Lung (tissue), 12 donors: Measurements from ENCODE around the gene IQCB1. TPM values are rescaled to one million over a fixed set of nuclear protein-coding genes. Genes with fewer than 3 reads are reported as not detected.

Experiments used
- ATAC-seq: fragments of 200-7000 bp; cut with Tn5 transposase; one replicate; pipeline ENCODE4 v1.9.1; 2020; ENCODE audit warnings: moderate number of reproducible peaks; ENCODE audit not compliant: insufficient read depth, low FRiP score
- DNase-seq, 3 donors: peaks; one replicate each; pipeline ENCODE4 v3.0.0-alpha.2; 2013 to 2017
- H3K27ac ChIP-seq, 2 donors: one replicate each; pipeline ENCODE4 v1.5.1; 2013; ENCODE audit warnings: mild to moderate bottlenecking in 2 of 2, moderate library complexity in 2 of 2, control low read depth in 1 of 2, inconsistent platforms in 1 of 2, low read depth in 1 of 2, low read length in 1 of 2
- H3K27me3 ChIP-seq, 3 donors: one replicate each; pipeline ENCODE4 v1.5.1; 2013; ENCODE audit warnings: low read length in 2 of 3; ENCODE audit not compliant: control insufficient read depth in 3 of 3, insufficient read depth in 3 of 3
- H3K36me3 ChIP-seq, 4 donors: one replicate each; pipeline ENCODE4 v1.5.1; 2013; ENCODE audit warnings: low read length in 4 of 4, mild to moderate bottlenecking in 1 of 4, moderate library complexity in 1 of 4; ENCODE audit not compliant: control insufficient read depth in 4 of 4, insufficient read depth in 4 of 4
- H3K4me1 ChIP-seq, 5 donors: one replicate each; pipeline ENCODE4 v1.5.1; 2013; ENCODE audit warnings: low read length in 5 of 5, mild to moderate bottlenecking in 2 of 5, moderate library complexity in 1 of 5; ENCODE audit not compliant: control insufficient read depth in 5 of 5, insufficient read depth in 5 of 5
- H3K4me3 ChIP-seq: one replicate; pipeline ENCODE4 v1.5.1; 2013; ENCODE audit warnings: mild to moderate bottlenecking, control low read depth, moderate library complexity
- H3K9ac ChIP-seq, 2 donors: one replicate each; pipeline ENCODE4 v1.5.1; 2013; ENCODE audit warnings: low read length in 2 of 2, control low read depth in 1 of 2; ENCODE audit not compliant: insufficient read depth in 1 of 2
- H3K9me3 ChIP-seq, 4 donors: one replicate each; pipeline ENCODE4 v1.5.1; 2013; ENCODE audit warnings: low read length in 3 of 4, mild to moderate bottlenecking in 1 of 4, moderate library complexity in 1 of 4; ENCODE audit not compliant: control insufficient read depth in 4 of 4, insufficient read depth in 3 of 4
- WGBS, 2 donors: extraction: QIAGEN DNeasy Blood & Tissue Kit; methylation state at CpG; one replicate each; pipeline ENCODE4 v1.1.7; 2013; 5-methylcytosine and 5-hydroxymethylcytosine counted together
- polyA plus RNA-seq, 2 donors: library from polyadenylated mRNA; stranded (reverse); fragments of 200-250 nt; gene quantifications; one replicate each; pipeline ENCODE4 v1.2.1, GENCODE V29; 2013
- total RNA-seq, 2 donors: library from RNA; depleted of rRNA in 1 of 2; stranded (reverse); fragments of >200 nt in 1 of 2; gene quantifications; one replicate each; pipeline ENCODE4 v1.2.1, GENCODE V29; 2014 to 2021
- TF ChIP-seq, protein P1 (sequence below): IDR thresholded peaks from 2 replicates; pipeline ENCODE4 v1.5.1; 2012; ENCODE audit warnings: mild to moderate bottlenecking; ENCODE audit errors: control extremely low read depth, extremely low read depth
- donor health status: control.
- donor health status: control.
- donor health status: Bipolar disorder and iron deficiency.
- donor health status: healthy.
- donor health status: DM: yes; HTN: yes; CAD: no.

The IQCB1 gene
- total and polyA plus RNA-seq, 4 donors: 11.7 to 30.7 (median 15.1) TPM

DNA sequence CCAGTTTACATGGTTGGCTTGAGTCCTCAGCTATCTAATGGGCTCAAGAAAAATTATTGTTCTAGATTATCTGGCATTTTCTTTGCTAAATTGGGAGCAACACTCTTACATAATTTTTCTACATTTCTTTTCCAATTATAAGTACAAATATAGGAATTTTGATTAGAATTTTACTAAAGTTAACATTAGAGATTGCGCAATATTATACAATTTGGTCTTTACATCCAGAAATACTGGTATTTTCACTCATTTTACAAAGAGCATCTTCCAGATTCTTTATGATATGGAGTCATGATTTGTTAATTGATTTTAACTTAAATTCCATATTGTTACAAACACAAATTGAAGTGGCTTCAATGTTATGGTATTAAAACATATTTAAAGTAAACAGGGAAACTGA lies 65.6 kb downstream of the IQCB1 start:
- Histone ChIP-seq H3K36me3 (peaks cover 12 to 20% (median 15%) of the 10 kb centered on the region in 4 donors), H3K9ac (no peak overlapping the region), H3K27ac (no peak overlapping the region), H3K4me3 (no peak overlapping the region), H3K9me3 (peaks cover 0 to 2% (median under 1%) of the 10 kb centered on the region in 4 donors), H3K4me1 (no peaks in the 10 kb centered on the region), H3K27me3 (no peaks in the 10 kb centered on the region)
- no peak for ATAC-seq
- no peak for DNase-seq
- 96 to 99% methylated on average over 1 of the region's 1 CpG for WGBS, 2 donors
- TF ChIP-seq, protein P1, sequence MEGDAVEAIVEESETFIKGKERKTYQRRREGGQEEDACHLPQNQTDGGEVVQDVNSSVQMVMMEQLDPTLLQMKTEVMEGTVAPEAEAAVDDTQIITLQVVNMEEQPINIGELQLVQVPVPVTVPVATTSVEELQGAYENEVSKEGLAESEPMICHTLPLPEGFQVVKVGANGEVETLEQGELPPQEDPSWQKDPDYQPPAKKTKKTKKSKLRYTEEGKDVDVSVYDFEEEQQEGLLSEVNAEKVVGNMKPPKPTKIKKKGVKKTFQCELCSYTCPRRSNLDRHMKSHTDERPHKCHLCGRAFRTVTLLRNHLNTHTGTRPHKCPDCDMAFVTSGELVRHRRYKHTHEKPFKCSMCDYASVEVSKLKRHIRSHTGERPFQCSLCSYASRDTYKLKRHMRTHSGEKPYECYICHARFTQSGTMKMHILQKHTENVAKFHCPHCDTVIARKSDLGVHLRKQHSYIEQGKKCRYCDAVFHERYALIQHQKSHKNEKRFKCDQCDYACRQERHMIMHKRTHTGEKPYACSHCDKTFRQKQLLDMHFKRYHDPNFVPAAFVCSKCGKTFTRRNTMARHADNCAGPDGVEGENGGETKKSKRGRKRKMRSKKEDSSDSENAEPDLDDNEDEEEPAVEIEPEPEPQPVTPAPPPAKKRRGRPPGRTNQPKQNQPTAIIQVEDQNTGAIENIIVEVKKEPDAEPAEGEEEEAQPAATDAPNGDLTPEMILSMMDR: no peak

DNA sequence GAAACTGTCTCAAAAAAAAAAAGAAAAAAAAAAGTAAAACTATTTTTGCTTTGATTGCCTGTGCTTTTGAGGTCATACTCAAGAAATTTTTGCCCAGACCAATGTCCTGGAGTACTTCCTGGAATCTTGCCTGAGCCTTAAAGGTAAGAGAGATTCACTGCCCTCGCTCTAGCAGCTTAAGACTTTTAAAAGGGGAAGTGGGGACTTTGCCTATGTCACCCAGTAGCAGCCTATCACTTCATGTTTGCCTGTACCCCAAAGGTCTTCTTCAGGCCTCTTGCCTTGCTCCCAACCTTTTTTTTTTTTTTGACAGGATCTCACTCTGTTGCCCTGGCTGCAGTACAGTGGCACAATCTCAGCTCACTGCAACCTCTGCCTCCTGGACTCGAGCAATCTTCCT lies 66.4 kb downstream of the IQCB1 start:
- no peak overlapping the region for H3K9ac ChIP-seq
- H3K36me3 ChIP-seq: peaks cover 8 to 18% (median 14%) of the 10 kb centered on the region in 4 donors
- H3K4me3 ChIP-seq: no peak overlapping the region
- no peak for ATAC-seq
- no peak overlapping the region for H3K27ac ChIP-seq
- no peaks in the 10 kb centered on the region for H3K27me3 ChIP-seq
- whole genome bisulfite sequencing, 2 donors: 71 to 91% methylated on average over 2 of the region's 2 CpGs
- no peaks in the 10 kb centered on the region for H3K4me1 ChIP-seq
- no peak for DNase-seq
- TF ChIP-seq, protein P1: no peak
- peaks cover 0 to 2% (median under 1%) of the 10 kb centered on the region in 4 donors for H3K9me3 ChIP-seq

DNA sequence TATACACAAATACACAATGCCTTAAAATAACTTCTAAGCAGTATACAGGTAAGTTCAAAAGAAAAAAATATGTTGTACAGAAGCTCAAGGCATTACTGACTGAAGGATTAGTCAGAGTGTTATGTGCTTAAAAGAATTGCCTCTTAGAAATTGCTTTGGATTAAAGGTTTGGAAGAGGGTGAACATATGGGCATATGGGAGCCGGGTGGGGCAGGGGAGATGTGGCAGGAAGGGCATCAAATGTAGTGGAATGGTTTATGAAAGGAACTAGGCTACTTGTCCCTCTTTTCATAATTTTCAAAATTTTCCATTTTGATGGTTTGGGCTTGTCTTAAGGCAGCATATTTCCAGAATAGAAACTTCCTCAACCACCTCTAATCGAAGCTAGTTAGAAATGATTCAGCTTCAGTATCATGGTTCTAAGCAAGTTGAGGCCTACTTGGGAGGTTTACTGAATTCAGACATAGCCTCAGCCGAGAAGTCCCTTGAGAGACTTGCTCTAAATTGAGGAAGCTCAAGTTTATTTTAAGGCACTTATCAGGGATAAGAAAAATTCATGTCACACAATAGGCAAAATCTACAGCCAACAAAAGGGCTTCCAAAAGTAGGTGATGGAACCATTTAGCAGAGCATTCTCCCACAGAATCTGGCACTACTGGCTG lies 75.2 kb downstream of the IQCB1 start:
- no peak overlapping the region for H3K4me3 ChIP-seq
- H3K27ac ChIP-seq: no peak overlapping the region
- no peaks in the 10 kb centered on the region for H3K36me3 ChIP-seq
- no peaks in the 10 kb centered on the region for H3K9me3 ChIP-seq
- H3K4me1 ChIP-seq: peaks cover 0 to 2% (median 0%) of the 10 kb centered on the region in 5 donors
- peaks cover 0 to 6% (median 0%) of the 10 kb centered on the region in 3 donors for H3K27me3 ChIP-seq
- TF ChIP-seq, protein P1: no peak
- no peak for DNase-seq
- WGBS, 2 donors: 77 to 89% methylated on average over 3 of the region's 3 CpGs
- no peak overlapping the region for H3K9ac ChIP-seq
- no peak for ATAC-seq
